CD4-positive, alpha-beta T cell treated with Interferon alpha-2 for 1 hour (primary cell): ENCODE data around the gene CSNK1E.

ENCODE experiments used
- DNase-seq, 2 donors: peaks; one replicate each; pipeline ENCODE4 v3.0.0-alpha.2; 2020 to 2022

CSNK1E gene

DNA sequence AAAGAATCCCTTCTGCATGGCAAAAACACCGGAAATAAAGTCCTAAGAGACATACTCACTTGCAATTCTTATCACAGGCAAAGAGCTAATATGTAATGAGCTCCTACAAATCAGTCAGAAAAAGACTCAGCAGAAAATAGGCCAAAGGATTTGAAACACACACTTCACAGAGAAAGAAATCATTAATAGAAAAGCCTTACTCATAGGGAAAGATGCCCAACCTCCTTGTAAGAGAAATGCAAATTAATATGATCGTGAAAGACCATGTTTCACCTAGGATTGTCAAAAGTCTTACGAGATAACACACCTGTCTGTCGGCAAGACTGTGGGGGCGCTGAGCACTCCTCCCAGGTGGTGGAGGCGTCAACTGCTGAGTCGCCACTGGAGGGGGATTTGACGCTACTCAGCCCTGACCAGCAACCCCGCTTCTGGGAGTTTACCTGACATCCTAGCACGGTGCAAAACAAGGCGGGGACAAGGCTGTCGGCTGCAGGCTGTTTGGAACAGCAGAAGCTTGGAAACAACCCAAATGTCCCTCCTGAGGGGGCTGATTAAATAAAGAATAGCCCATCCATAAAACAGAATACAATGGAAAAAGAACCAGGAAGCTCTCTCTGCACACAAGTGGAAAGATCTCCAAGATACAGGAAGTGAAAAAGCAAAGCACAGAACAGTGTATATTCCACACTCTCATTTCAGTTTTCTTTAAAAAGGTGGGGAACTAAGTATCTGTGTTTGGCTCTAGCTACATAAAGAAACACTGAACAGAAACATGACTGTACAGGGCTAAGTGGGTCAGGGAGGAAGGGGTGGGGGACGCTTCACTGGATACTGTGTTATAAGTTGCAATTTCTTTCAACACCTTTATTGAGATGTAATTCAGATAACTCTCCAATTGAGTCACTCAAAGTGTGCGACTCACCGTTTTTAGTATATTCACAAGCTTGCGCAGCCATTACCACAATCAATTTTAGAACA, 11.5 kb downstream of the CSNK1E start:
- DNase-seq = peak; percentile 43 to 53

DNA sequence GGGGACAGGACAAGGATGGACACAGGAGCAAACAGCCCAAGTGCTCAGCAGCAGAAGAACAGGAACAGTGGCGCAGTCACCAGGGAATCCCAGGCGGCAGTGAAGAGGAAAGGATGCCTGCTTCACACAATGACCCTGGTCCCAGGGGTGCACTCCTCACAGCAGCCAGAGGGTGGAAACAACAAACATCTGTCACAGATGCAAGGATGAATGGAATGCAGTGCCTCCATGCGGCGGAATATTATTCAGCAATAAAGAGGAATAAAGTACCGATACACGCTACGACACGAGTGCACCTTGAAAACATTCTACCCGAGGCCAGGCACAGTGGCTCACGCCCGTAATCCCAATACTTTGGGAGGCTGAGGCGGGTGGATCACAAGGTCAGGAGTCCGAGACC, 12.7 kb downstream of the CSNK1E start:
- DNase-seq = no peak

DNA sequence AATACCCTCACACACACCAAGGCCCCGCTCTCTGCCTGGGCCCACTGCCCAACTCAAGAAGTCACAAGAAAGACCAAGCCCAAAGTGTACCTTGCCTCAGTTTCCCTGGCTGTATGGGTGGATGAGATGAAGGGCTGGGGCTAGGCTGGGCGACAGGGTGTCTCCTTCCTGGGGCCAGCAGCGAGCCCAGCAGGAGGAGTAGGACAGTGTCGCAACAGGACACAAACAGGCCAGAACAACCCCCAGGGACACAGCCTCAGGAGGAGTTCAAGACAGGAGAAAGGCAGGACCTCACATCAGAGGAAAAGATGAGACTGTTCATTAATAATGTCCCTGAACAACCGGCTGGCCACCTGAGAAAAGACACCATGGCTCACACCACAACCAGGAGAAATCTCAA, 13.3 kb downstream of the CSNK1E start:
- no peak for DNase-seq

DNA sequence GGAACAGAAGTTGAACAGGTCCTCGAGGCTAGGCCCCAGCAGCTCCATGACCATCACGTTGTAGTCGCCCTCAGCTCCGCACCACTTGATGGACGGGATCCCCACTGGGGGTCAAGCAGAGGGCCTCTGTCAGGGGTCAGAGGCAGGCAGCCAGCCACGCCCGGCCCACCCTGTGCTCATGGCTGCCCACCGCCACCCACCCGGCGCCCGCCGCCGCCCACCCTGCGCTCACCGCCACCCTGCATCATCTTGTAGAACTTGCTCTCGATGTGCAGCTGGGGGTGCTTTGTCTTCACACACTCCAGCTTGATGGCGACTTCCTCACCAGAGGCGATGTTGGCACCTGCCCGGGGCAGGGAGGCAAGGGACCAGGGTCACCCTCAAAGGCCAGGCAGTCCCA, 14.3 kb downstream of the CSNK1E start:
- no peak for DNase-seq

DNA sequence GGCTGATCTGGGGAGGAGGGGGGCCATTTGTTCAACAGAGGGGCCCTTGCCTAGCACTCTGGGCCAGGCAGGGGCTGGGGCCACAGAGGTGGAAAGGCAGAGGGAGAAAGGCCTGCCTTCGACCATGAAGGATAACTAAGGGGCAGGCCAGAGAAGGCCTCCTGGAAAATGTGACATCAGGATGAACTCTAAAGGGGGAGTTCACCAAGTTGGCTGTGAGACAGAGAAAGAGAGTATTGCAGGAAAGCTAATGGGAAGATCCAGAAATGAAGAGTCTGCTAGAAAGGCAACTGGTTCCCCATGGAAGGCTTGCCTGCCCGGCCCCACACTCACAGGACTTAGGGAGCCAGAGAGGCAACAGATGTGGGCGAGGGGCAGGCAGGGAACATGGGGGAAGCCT, 16.3 kb downstream of the CSNK1E start:
- DNase-seq = no peak

DNA sequence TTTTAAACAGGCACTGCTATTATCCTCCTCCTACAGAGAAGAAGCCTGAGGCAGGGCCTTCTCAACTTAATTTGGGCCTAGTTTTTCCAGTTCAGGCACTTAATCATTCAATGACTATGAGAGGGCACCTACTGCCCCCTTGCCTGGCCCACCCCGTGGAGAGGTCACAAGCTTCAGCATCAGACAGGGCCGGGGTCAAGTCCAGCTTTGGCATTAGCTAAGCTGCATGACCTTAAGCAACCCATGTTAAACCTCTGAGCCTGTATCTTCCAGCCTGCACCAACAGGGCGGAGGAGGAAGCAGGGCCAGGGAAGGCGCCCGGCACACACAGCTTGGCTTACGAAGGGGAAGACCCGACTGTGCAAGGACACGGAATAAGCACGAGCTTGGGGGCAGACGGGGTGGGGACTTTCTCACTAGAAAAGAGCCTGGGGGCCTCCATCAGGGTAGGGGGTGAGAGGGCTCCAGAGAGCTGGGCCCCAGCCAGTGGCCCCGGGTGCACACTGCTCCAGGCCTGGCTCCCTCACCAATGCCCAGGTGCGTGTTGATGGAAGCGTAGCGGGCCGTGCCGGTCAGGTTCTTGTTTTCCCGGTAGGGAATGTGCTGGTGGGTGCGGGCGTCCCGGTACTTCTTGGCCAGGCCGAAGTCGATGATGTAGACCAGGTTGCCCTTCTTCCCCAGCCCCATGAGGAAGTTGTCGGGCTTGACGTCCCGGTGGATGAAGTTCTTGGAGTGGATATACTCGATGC, 16.9 kb downstream of the CSNK1E start:
- DNase-seq = no peak

DNA sequence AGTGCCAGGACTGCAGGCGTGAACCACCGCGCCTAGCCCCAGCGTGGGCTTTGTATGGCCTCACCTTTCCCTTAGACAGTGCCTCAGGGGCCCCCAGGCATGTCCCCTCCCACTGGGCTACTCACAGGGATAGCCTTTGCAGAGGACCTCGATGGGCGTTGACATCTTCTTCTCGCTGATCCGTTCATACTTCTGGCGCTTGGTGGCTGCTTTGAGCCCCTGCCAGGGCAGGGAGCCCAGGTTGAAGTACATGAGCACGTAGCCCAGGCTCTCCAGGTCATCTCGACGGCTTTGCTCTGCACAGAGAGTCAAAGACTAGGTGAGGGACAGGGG, 17.5 kb downstream of the CSNK1E start:
- no peak for DNase-seq

DNA sequence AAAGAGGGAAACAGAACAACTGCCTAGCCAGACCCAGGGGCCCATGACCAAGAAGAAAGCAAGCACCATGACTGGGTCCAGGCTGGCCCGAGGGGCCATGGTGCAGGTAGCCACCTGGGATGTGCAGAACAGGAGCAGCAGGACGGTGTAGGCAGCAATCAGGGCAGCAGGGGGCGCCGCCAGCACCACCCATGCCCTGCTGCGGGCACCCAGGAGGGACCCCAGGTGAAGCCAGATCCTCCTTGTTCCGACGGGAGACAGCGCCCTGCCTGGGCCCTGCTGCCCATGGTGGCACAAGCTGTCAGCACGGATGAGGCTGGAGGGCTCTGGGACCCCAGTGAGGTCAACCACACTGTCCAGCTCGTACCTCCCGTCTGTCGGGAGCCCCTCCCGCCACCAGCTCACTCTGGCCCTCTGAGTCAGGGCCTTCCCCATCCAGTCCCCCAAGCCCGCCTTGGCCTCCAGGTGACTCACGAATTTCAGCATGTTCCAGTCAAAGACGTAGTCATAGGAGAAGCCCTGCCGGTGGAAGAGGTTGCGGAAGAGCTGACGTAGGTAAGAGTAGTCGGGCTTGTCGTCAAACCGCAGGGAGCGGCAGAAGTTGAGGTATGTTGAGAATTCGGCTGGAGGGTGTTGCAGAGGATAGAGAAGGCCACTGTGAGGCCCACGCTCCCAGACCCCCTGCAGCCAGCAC, 18.8 kb downstream of the CSNK1E start:
- DNase-seq = peak; percentile 28 to 53

DNA sequence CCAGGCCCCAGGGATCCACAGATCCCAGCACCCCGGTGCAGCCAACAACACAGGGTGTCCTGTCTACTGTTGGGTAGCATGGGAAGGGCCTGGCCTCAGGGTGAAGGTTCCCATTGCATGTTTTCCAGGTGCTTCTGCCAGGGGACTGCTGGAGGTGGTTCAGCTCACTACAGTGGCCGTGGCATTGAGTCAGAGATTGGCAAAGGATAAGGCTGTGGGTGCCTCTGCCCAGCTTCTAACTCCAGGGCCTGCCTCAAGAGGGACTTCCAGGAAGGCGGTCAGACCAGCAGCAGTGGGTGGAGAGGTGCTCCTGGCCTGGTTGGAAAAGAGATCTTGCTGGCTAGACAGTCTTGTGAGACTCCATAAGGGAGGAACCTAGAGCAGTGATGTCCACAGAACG, 20.9 kb downstream of the CSNK1E start:
- no peak for DNase-seq

DNA sequence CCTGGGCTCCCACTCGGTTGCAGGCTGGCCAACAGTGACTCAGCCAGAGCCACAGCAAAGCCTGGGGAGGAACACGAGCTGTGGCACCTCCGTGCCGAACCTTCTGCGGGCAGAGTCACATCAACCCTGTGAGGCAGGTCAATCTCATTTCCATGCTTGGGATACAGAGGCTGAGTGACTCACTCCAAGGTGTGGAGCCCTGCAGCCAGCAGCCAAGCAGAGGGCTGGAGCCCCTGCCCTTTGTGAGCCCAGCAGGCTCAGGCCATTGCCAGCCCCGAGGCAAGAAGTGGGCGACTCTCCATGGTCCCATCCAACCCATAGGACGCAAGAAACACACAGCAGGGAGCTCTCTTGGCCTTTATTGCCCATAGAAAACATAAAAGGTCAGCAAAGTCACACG, 21.4 kb downstream of the CSNK1E start:
- DNase-seq = no peak

DNA sequence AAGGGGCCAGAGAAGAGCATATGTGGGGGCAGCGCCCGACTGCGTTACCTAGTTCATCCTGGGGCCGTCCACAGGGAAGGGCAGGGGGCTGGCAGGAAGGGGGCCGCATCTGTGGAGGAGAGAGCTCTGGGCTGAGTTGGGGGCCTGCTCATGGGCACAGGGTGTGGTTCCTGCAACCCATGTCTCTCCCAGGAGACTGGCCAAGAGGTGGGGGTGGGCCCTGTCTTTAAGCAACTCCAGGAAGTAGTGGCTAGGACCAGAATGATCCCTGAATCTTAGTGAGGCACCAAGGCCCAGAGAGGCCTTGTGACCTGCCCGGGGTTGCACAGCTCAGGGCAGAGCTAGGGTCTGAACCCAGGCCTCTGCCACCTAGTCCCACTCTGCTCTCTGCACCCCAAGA, 21.9 kb downstream of the CSNK1E start:
- no peak for DNase-seq

DNA sequence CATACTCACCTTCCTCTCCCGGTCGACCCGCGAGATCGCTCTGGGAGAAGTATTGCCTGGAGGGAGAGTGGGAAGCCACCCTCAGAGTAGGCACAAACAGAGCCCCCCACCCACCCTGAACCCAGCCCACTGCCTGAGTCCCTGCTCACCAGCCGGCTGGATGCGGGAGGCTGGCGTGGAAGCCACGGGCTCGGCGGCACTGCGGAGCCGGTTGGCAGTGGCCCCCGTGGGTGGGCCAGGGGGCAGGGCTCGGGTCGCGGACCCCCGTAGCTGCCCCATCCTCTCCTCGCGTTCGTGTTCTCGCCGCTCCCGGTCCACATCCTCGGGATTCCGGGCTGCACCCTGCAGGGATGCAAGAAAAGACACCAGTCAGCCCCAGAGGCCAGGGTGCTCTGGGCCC, 23.0 kb downstream of the CSNK1E start:
- DNase-seq = no peak

DNA sequence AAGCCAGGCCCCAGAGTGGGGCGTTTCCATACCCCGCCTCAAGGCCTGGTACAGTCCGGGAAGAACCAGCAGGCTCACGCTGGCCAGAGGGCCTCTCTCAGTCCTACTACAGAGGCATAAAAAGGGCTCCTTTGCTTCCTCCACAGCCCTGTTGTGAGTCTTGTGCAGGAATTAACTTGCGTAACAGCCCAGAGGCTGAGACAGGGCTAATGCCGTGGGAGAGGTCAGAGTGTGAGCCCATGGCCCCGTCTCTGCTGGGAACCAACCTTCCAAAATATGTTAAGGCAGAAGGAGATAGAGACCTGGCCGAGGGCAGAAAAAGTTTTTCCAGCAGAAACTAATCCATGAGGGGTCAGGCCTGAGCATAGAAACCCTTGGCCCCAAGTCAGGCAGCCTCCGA, 24.5 kb downstream of the CSNK1E start:
- DNase-seq = no peak

DNA sequence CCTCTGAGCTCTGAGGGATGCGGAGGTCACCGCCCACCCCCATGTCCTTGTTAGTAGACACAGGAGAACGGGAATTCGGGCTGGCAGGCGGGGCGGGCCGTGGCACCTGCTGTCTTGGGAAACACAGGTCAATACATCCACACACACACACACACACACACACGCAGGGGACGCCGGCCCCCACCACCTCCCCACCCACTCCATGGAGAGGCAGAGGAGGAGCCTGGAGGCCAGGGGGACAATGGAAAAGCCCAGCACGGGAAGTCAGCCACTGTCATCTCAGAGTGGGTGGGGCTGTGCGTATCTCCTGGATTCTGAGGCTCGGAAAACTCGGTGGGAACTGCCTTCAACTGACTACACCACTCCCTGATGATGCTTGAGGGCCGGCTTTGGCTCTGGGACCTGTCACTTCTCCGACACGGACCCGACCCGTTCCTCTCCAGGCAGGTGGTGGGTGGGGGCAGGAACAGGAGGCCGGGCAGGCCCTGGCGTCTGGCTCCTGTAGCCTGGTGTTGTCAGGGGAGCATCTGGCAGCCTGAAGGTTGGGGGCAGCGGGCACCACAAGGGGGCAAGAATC, 25.9 kb downstream of the CSNK1E start:
- no peak for DNase-seq

DNA sequence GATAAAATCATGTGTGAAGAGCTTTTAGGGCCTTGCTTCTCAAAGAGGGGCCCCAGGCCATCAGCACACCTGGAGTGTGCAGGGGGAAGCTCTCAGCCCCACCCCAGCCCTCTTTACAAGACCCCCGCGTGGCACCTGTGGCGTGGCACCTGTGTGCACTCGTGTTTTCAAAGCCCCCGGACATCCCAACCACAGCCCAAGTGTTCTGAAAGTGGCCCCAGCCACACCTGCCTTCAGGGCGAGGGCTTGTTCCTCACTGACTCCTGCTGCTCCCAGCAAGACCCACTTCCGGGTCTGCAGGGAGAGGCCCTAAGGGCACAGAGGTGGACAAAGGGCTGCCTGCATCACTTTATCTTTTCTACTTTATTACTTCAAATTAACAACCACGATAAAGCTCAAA, 26.9 kb downstream of the CSNK1E start:
- no peak for DNase-seq

DNA sequence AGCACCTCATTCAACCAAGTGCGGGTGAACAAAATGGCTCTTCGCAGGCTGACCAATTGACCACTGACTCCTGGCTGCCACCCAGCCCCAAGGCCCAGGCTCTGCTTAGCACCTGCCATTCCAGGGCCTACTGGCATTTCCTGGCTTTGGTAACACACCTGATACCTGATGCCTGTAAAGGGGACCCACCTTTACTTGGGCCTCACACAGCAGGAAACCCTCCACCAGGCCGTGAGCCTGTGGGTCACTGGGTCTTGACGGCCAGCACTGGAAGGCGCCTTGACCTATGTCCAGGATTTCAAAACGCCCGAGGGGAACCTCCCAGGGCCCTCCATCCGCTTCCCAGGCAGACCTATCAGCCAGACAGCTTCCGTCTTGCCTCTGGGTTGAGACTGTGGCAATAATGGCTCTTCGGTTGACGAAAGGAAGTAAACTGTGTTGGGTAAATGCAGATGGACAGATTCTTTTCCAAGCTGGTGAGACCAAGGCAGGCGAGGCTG, 27.6 kb downstream of the CSNK1E start:
- DNase-seq = no peak

DNA sequence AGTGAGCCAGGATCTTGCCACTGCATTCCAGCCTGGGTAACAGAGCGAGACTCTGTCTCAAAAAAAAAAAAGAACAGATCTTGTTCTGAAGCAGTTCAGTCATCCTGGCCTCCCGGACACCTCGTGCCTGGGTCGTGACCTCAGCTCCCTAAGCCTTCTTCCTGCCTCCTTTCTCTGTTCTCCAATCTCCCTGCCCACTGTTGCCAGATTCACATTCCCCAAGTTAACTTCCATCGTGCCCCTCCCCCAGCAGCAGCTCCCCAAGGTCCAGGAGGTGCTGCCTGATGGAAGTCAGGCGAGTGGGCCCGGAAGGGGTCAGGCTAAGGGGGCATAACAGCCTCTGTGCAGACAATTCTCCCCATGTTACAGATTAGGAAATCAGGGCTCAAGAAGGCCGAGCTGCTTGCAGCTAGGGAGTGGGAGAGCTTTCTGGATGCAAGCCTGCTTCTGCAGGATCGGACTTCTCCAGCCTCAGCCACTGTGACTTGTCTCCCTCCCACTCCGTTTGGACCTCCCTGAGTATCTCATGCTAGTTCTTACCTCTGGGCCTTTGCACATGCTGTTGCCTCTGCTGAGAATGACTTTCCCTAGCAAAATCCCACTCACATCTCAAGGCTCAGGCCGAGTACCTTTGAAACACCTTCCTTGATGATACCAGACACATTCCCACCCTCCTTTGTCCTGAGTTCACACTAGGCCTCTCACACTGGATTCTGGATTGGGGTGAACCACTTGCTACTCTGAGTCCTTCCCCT, 30.1 kb downstream of the CSNK1E start:
- no peak for DNase-seq

DNA sequence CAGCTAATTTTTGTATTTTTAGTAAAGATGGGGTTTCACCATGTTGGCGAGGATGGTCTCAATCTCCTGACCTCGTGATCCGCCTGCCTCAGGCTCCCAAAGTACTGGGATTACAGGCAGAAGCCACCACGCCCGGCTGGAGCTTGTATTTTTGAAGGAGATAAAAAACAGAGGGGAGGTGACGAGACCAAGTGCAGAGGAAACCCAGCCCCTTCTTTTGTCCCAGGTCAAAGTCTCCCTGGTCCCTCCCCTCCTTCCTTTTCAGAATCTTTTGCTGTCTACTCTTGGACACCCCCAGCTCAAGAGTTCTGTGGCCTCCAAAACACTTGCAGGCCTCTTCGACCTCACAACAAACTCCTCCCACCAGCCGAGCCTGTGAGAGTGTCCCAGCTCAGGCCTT, 32.2 kb downstream of the CSNK1E start:
- no peak for DNase-seq

DNA sequence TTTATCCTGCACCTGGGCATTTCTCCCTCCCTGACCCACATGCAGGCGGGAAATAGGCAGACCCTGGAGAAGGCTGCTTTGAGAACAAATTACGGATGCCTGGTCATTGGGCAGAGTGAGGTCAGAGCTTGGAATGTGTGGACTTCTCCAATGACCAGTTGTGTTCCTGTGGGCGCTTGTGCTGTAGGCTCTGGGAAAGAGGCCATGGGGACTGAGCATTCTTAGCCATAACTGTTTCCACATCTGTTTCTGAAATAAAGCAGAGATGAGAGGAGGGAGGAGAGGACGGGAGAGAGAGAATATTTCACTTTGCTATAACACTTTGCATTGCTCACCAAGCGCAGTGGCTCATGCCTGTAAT, 33.2 kb downstream of the CSNK1E start:
- DNase-seq = no peak

DNA sequence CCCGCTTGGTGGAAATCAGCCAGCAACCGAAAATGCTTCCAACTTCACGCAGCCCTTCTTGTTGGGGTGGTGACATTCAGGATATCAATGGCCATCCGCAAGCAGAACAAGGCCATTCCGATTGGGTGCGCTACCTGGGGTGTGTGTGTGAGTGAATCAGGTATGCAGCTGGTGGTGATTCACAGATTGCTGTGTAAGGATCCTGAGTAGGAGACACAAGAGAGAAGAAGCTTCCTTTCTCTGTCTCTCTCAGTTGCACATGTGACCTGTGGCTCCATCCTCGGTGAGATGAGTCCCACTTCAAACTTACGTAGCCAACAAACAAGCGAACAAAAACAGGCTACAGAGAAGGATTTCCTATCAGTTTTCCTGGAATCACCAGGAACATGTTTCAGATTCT, 34.8 kb downstream of the CSNK1E start:
- no peak for DNase-seq

DNA sequence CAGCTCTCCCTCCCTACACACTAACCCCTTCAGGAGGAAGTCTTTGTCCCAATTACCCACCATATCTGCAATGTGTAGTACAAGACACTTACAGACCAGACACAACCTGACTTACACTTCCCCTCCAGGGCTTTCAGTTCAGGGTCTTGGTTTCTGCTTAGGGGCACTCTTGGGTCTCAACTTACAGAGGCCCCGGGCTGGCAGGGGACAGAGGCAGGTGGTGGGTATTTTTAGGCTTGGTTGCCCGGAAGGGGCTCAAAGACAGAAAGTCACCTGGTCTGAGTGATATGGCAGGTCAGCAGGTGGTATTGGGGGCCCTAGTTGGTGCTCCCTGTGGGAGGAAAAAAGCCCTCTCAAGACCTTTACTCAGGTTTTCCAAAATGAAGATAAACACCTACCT, 41.1 kb downstream of the CSNK1E start:
- DNase-seq = no peak

DNA sequence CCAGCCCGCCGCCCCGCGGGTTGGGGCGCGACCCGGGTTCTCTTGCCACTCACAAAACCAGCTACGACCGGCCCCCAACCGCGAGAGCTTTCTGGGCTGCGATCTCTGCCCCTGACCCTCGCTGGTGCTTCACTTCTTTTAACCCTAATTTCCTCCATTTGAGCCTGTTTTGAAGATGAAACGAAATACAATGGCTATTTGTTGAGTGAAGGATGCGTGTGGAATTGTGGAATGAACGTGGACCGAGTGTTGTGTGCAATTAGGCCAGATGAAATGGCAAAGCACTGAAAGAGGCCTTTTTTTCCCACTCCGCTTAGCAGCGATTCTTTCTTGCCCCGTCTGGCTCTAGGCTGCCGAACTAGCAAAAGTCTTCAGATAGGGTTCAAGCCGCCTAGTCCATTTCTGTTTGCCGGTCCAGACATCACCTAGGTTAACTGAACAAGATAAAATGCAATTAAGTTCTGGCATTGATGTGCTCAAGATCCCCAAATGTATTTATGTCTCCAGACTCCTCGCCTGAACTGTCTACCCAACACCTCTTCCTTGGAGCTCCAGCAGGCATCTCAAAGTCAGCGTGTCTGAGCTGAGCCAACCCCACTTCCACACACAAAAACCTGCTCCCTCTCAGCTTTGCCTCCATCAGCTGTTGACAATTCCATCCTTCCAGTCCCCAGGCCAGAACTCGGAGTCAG, 44.0 kb downstream of the CSNK1E start:
- DNase-seq = no peak
